HuH-7 (cell line): Measurements from ENCODE around the gene SSUH2.
A peak's percentile ranks its signal among the peaks of the same experiment; 100 is the strongest.
"Not testable (repeated sequence)": the region's sequence is repeated elsewhere in the genome, so short reads cannot be mapped to it uniquely, and the experiment has no call there.

Source experiments
- DNase-seq: peaks from one replicate; pipeline ENCODE4 v3.0.0; 2011; ENCODE audit warnings: low spot score

SSUH2 gene

GRCh38 chr3:8608791-8609467 lies 35.7 kb downstream of the SSUH2 start:
- no peak for DNase-seq

GRCh38 chr3:8608041-8608790 lies 36.4 kb downstream of the SSUH2 start:
- no peak for DNase-seq

- DNase-seq = peak; percentile 66
These were observed 37.2 kb downstream of the SSUH2 start for GRCh38 chr3:8607234-8608040.

GRCh38 chr3:8606701-8607231 lies 37.8 kb downstream of the SSUH2 start:
- DNase-seq = no peak

- DNase-seq = no peak
These were observed 39.6 kb downstream of the SSUH2 start for GRCh38 chr3:8604988-8605387.

- no peak for DNase-seq
These were observed 40.6 kb downstream of the SSUH2 start for GRCh38 chr3:8604006-8604405.

GRCh38 chr3:8603115-8603710 lies 41.4 kb downstream of the SSUH2 start:
- DNase-seq = no peak

- no peak for DNase-seq
These were observed 44.1 kb downstream of the SSUH2 start for GRCh38 chr3:8600457-8600856.

GRCh38 chr3:8599146-8599545 lies 45.5 kb downstream of the SSUH2 start:
- no peak for DNase-seq

GRCh38 chr3:8597219-8597853 lies 47.3 kb downstream of the SSUH2 start:
- DNase-seq = no peak

- DNase-seq = no peak
These were observed 48.0 kb downstream of the SSUH2 start for GRCh38 chr3:8596321-8597218.

- no peak for DNase-seq
These were observed 48.9 kb downstream of the SSUH2 start for GRCh38 chr3:8595695-8596115.

GRCh38 chr3:8595252-8595651 lies 49.3 kb downstream of the SSUH2 start:
- no peak for DNase-seq

GRCh38 chr3:8593021-8593827 lies 51.4 kb downstream of the SSUH2 start:
- DNase-seq = no peak

- DNase-seq = no peak
These were observed 54.6 kb downstream of the SSUH2 start for GRCh38 chr3:8589880-8590556.

GRCh38 chr3:8584661-8585060 lies 59.9 kb downstream of the SSUH2 start:
- no peak for DNase-seq

- no peak for DNase-seq
These were observed 62.7 kb downstream of the SSUH2 start for GRCh38 chr3:8581806-8582445.

GRCh38 chr3:8581373-8581772 lies 63.2 kb downstream of the SSUH2 start:
- no peak for DNase-seq

GRCh38 chr3:8580434-8580833 lies 64.2 kb downstream of the SSUH2 start:
- DNase-seq = not testable (repeated sequence)
